Anterior cingulate cortex (tissue), 58 donors: Measurements from ENCODE around the gene ACSM6.
"Not testable (repeated sequence)": the region's sequence is repeated elsewhere in the genome, so short reads cannot be mapped to it uniquely, and the experiment has no call there.

ENCODE experiments used
- DNase-seq, 58 donors: peaks; one replicate each; lab custom pipeline; 2025; lab: John Stamatoyannopoulos, UW

ACSM6 gene

DNA sequence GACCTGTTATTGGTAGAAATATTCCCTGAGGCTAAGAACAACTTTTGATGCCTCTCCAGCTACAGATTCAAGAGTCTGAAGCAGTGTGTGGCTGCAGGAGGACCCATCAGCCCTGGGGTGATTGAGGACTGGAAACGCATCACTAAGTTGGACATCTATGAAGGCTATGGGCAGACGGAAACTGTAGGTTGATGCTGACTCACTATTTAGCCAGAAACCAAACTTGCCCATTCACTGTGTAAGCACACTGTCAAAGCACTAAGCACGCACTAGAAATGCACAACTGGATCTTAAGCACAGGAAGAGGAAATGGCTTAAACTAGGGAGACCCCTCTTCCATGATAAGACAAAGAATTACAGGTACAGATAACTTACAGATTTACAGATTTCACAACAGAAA lies 20.8 kb downstream of the ACSM6 start:
- no peak for DNase-seq

GRCh38 chr10:95217476-95217875 lies 23.4 kb downstream of the ACSM6 start:
- no peak for DNase-seq

DNA sequence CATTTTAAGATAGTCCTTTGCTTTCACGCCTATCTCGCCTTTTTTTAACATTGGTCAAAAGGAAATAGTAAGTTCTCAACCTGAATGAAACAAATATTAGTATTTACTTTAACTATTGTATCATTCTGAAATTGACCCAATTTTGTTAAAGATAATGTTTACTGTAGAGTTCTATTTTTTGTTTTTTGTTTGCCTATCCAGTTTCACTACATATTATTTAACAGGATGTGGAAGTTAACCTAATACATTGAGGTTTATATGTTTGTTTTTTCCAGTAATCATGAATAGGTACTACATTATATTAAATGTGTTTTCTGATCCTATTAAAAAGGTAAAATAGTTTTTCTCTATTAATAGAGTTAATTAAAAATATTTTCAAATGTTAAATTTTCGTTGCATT lies 26.5 kb downstream of the ACSM6 start:
- no peak for DNase-seq

GRCh38 chr10:95221124-95221523 lies 27.1 kb downstream of the ACSM6 start:
- DNase-seq, result no peak

GRCh38 chr10:95225136-95225535 lies 31.1 kb downstream of the ACSM6 start:
- no peak for DNase-seq

GRCh38 chr10:95228934-95229723 lies 35.1 kb downstream of the ACSM6 start:
- DNase-seq, result not testable (repeated sequence)

GRCh38 chr10:95229724-95230627 lies 35.9 kb downstream of the ACSM6 start:
- DNase-seq, result no peak

GRCh38 chr10:95230677-95231586 lies 36.9 kb downstream of the ACSM6 start:
- peak in 35 of 58 donors; percentile 4 to 60 (median 24) for DNase-seq

DNA sequence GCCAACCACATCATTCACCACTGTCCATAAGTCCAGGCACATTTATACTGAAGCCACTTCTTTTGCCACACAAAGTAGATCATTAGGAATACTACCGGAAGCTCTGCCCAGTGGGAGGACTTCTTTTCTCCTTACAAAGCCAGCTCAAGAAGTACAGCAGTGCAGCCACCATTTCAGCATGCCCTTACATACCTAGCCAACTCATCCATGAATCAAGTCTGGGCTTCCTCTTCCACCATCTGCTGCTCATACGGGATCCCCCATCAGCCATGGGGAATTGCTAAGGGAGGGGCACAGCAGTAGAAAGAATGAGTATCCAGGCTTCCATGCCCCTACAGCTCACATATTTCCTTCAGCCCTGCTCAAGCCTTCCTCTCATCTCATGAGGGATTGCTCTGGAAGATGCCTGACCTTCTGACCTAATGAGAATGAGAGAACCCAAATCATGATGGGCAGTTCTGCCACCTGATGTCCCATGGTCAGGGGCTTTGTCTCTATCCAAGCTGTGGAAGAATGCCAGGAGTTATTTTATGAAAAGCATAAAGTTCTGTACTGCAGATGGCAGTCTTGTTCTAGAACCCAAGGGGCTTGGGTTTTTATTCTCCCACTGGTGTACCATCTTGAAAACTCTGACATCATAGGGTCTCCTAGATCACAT lies 39.5 kb downstream of the ACSM6 start:
- DNase-seq, result no peak

- DNase-seq, result no peak
These were observed 40.9 kb downstream of the ACSM6 start for GRCh38 chr10:95234951-95235350.

DNA sequence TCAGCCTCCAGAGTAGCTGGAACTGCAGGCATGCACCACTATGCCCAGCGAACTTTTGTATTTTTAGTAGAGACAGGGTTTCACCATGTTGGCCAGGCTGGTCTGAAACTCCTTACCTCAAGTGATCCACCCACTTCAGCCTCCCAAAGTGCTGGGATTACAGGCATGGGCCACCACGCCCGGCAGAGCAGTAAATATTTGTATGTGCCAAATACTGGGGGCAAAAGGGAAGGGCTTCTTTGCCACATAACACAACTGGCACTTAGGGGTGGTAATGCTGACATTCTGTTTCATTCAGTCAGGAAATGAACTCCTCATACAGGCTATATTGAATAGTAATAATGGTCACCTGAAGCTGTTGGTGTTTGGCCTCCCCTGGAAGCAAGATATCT lies 41.6 kb downstream of the ACSM6 start:
- DNase-seq, result no peak

- DNase-seq, result no peak
These were observed 42.2 kb downstream of the ACSM6 start for GRCh38 chr10:95236068-95236903.

DNA sequence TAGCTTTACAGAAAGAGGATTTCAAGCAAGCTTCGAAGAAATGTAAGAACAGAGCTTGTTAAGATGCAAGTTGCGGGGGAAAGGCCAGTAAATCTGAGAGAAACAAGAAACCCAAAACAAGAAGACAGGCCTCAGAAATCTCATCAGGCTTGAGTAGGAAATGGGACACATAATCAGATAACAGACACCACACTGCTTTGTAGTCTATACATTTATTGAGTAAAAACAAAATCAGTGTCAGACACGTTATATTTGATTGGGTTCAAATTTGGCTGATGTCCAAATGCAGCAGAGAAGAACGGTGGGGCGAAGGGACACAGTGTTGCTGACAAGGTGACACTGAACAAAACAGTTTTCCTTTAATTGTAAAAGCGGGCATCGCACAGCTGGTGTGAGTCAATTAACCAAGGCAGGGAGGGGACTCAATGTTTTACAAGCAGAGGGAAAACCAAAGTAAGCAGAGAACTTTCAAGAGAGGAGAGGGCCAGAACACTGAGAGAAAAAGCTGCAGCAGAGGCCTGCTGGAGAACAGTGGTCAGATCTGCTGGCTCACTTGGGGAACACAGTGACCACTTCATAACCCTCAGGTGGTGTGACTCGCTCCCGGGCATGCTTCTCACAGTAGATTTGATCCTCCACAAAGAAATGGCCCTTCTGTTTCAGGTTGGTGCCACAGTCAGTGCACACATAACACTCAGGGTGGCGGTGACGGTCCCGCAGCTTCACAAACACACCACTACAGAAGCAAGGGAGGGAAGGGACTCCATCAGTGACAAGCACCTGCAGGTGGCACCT lies 43.5 kb downstream of the ACSM6 start:
- no peak for DNase-seq

GRCh38 chr10:95240096-95240495 lies 46.1 kb downstream of the ACSM6 start:
- not testable (repeated sequence) for DNase-seq

GRCh38 chr10:95240811-95241210 lies 46.8 kb downstream of the ACSM6 start:
- DNase-seq, result no peak

- DNase-seq, result no peak
These were observed 47.5 kb downstream of the ACSM6 start for GRCh38 chr10:95241533-95241932.

GRCh38 chr10:95242581-95243317 lies 48.7 kb downstream of the ACSM6 start:
- DNase-seq, result peak in 28 of 58 donors; percentile 3 to 57 (median 20)

GRCh38 chr10:95243318-95243617 lies 49.2 kb downstream of the ACSM6 start:
- no peak for DNase-seq
